Cardiac muscle cell (in vitro differentiated cells and primary cell): Measurements from ENCODE around the gene HPSE2. TPM values are rescaled to one million over a fixed set of nuclear protein-coding genes. Genes with fewer than 3 reads are reported as not detected.

Source experiments
- DNase-seq, 2 donors: peaks; one replicate each; pipeline versions ENCODE4 v3.0.0 to v3.0.0-alpha.2; 2010 to 2017; ENCODE audit warnings: low read depth in 1 of 2, low spot score in 1 of 2
- H3K27ac ChIP-seq: fragments of 200-600 bp; sonication (generic); 2 replicates; pipeline ENCODE4 v1.5.1; 2016
- H3K27me3 ChIP-seq: fragments of 200-600 bp; sonication (generic); 2 replicates; pipeline ENCODE4 v1.6.0; 2016; ENCODE audit warnings: control low read depth
- H3K36me3 ChIP-seq: fragments of 200-600 bp; sonication (generic); 2 replicates; pipeline ENCODE4 v1.5.1; 2016; ENCODE audit warnings: control low read depth
- H3K4me1 ChIP-seq: fragments of 200-600 bp; sonication (generic); 2 replicates; pipeline ENCODE4 v1.8.1; 2017; ENCODE audit warnings: low read depth, mild to moderate bottlenecking, mixed run types
- H3K4me3 ChIP-seq: fragments of 200-600 bp; sonication (generic); 2 replicates; pipeline ENCODE4 v1.5.1; 2016; ENCODE audit warnings: mild to moderate bottlenecking
- H3K9me3 ChIP-seq: fragments of 200-600 bp; sonication (generic); 2 replicates; pipeline ENCODE4 v1.5.1; 2017; ENCODE audit warnings: low read depth, mild to moderate bottlenecking, control low read depth
- CTCF ChIP-seq: IDR thresholded peaks from 2 replicates; pipeline ENCODE4 v1.5.1; 2012; ENCODE audit warnings: low read depth, mild to moderate bottlenecking, low read length
- polyA plus RNA-seq: library from polyadenylated mRNA; unstranded; fragments of >200 nt; fragmentation: Nextera tagmentation; extraction: Ambion mirVana; gene quantifications from 2 replicates; pipeline ENCODE4 v1.2.1, GENCODE V29; 2016
- total RNA-seq: library from RNA; depleted of rRNA; stranded (reverse); fragments of >200 nt; gene quantifications from 2 replicates; pipeline ENCODE4 v1.2.3, GENCODE V29; 2016

HPSE2 gene
- total and polyA plus RNA-seq, 2 experiments from 2014 or later = 0.87 to 6.1 TPM

- no peaks in the 10 kb centered on the region for H3K9me3 ChIP-seq
- H3K4me3 ChIP-seq = no peak overlapping the region
- H3K27ac ChIP-seq = no peak overlapping the region
- no peak for TF ChIP-seq CTCF
- no peaks in the 10 kb centered on the region for H3K4me1 ChIP-seq
- no peaks in the 10 kb centered on the region for H3K36me3 ChIP-seq
- no peaks in the 10 kb centered on the region for H3K27me3 ChIP-seq
- DNase-seq = no peak
Measured at GRCh38 chr10:98825741-98826140, 409.9 kb downstream of the HPSE2 start.

GRCh38 chr10:98817396-98817795, 418.3 kb downstream of the HPSE2 start:
- DNase-seq = no peak
- H3K4me1 ChIP-seq = no peaks in the 10 kb centered on the region
- no peak overlapping the region for H3K27ac ChIP-seq
- no peak overlapping the region for H3K4me3 ChIP-seq
- no peaks in the 10 kb centered on the region for H3K36me3 ChIP-seq
- H3K9me3 ChIP-seq = no peaks in the 10 kb centered on the region
- no peak for TF ChIP-seq CTCF
- H3K27me3 ChIP-seq = no peaks in the 10 kb centered on the region

GRCh38 chr10:98815039-98815885, 420.4 kb downstream of the HPSE2 start:
- no peak overlapping the region for H3K27ac ChIP-seq
- no peaks in the 10 kb centered on the region for H3K27me3 ChIP-seq
- no peak for TF ChIP-seq CTCF
- DNase-seq = no peak
- no peaks in the 10 kb centered on the region for H3K36me3 ChIP-seq
- H3K4me1 ChIP-seq = no peaks in the 10 kb centered on the region
- H3K9me3 ChIP-seq = no peaks in the 10 kb centered on the region
- H3K4me3 ChIP-seq = no peak overlapping the region

GRCh38 chr10:98814470-98814869, 421.2 kb downstream of the HPSE2 start:
- H3K9me3 ChIP-seq = no peaks in the 10 kb centered on the region
- no peak for DNase-seq
- no peak overlapping the region for H3K27ac ChIP-seq
- TF ChIP-seq CTCF = no peak
- no peak overlapping the region for H3K4me3 ChIP-seq
- no peaks in the 10 kb centered on the region for H3K4me1 ChIP-seq
- H3K27me3 ChIP-seq = no peaks in the 10 kb centered on the region
- H3K36me3 ChIP-seq = no peaks in the 10 kb centered on the region

GRCh38 chr10:98808282-98808892, 427.3 kb downstream of the HPSE2 start:
- Histone ChIP-seq H3K4me1 (peaks cover 14% of the 10 kb centered on the region), H3K27me3 (no peaks in the 10 kb centered on the region), H3K36me3 (no peaks in the 10 kb centered on the region), H3K9me3 (no peaks in the 10 kb centered on the region), H3K4me3 (no peak overlapping the region), H3K27ac (no peak overlapping the region)
- no peak for DNase-seq
- no peak for TF ChIP-seq CTCF
